GM12873 (cell line): ENCODE data around the gene SBK2.
A peak's percentile ranks its signal among the peaks of the same experiment; 100 is the strongest.

ENCODE experiments used
- CTCF ChIP-seq: IDR thresholded peaks from 2 replicates; pipeline ENCODE4 v1.5.1; 2012; ENCODE audit warnings: low read depth, mild to moderate bottlenecking, moderate library complexity, low read length, control low read depth; ENCODE audit not compliant: insufficient read depth; ENCODE audit errors: missing control alignments

Gene SBK2, protein sequence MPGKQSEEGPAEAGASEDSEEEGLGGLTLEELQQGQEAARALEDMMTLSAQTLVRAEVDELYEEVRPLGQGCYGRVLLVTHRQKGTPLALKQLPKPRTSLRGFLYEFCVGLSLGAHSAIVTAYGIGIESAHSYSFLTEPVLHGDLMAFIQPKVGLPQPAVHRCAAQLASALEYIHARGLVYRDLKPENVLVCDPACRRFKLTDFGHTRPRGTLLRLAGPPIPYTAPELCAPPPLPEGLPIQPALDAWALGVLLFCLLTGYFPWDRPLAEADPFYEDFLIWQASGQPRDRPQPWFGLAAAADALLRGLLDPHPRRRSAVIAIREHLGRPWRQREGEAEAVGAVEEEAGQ

DNA sequence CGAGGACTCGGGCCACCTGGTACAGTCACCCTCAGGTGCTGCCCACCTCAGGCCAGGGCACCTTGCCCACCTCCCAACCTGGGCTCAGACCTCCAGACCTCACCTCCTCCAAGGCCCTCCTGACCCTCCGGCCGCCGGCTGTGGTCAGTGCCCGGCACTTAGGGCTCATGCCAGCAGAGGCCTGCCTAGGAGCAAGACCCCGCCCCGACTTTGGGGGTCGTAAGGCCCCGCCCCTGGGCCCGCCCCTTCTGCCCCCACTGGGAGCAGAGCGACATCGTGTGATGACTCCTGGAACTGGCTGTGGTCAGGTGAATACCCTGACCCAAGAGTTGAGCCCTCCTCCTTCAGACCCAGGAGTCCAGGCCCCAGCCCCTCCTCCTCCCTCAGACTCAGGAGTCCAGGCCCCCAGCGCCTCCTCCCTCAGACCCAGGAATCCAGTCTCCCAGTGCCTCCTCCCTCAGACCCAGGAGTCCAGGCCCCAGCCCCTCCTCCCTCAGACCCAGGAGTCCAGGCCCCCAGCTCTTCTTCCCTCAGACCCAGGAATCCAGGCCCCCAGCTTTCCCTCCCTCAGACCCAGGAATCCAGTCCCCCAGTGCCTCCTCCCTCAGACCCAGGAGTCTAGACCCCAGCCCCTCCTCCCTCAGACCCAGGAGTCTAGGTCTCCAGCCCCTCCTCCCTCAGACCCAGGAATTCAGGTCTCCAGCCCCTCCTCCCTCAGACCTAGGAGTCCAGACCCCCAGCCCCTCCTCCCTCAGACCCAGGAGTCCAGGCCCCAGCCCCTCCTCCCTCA, at the start of gene SBK2:
Gene SBK2 (minus strand): TSS at position 183 of the 790 bp plus-strand sequence. CDS start 839 bp downstream, outside the sequence.
- peak; percentile 30 for TF ChIP-seq CTCF

GRCh38 chr19:55585658-55586339, 48.9 kb upstream of the SBK2 start:
- TF ChIP-seq CTCF: no peak

- no peak for TF ChIP-seq CTCF
Measured at GRCh38 chr19:55584871-55585270, 47.9 kb upstream of the SBK2 start.

DNA sequence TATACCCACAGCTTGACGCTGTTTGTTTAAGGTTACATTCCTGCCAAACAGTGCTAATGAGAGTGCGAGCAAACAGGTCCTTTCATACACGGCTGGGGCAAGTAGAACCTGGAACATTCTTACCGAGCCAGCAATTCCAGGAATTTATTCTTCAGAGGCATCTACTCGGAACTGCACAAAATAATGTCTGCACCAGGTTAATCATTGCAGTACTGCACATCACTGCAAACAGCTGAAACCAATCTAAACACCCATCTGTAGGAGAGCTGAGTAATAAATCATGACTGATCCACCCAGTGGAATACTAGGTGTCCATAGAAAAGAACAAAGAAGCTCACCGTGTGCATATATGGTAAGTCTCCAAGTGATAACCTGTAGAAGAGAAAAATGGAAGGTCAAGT, 44.9 kb upstream of the SBK2 start:
- no peak for TF ChIP-seq CTCF

GRCh38 chr19:55581145-55581822, 44.4 kb upstream of the SBK2 start:
- no peak for TF ChIP-seq CTCF

- TF ChIP-seq CTCF: no peak
Measured at GRCh38 chr19:55580628-55581144, 43.8 kb upstream of the SBK2 start, which contains the start of gene ZNF579. ZNF579 (minus strand) TSS chr19:55580848; CDS start chr19:55579639, 1,209 bp downstream.
